HCT116 (cell line): ENCODE results near the gene SPNS1. TPM values are rescaled to one million over a fixed set of nuclear protein-coding genes. Genes with fewer than 3 reads are reported as not detected.

Source experiments
- ATAC-seq: fragments of 200-7000 bp; cut with Tn5 transposase; 2 replicates; pipeline ENCODE4 v1.9.1; 2020; ENCODE audit warnings: mild to moderate bottlenecking, moderate library complexity
- BruUV-seq: library from RNA; stranded (reverse); fragments of 400-500 nt; replicated peaks from 2 replicates; lab custom pipeline; 2021; lab: Mats Ljungman, UMichigan
- CTCF ChIA-PET: fragments of 300-600 bp; sonication (Branson Sonifier 250); formaldehyde crosslinking; loops from one replicate; lab custom pipeline; 2021; ENCODE audit warnings: antibody characterized with exemption; lab: Charles Lee
- POLR2A ChIA-PET: fragments of 300-600, 350-600 bp; sonication (Branson Sonifier 250); formaldehyde crosslinking; loops from one replicate; lab custom pipeline; 2021; ENCODE audit warnings: antibody characterized with exemption; lab: Charles Lee
- RAD21 ChIA-PET, 2 experiments: fragments of 300-600 bp; sonication (Branson Sonifier 250); formaldehyde crosslinking; loops; one replicate each; lab custom pipeline; 2023; ENCODE audit warnings: low total read pairs in 2 of 2; ENCODE audit not compliant: uncharacterized antibody in 2 of 2, unreplicated experiment in 2 of 2, low non-redundant PET in 1 of 2; lab: Charles Lee
- DNase-seq: peaks from one replicate; pipeline ENCODE4 v3.0.0-alpha.2; 2010; ENCODE audit warnings: low read depth, low spot score
- H2AFZ ChIP-seq: fragments of 200-600 bp; shearing (Covaris generic), sonication (generic); 2 replicates; pipeline ENCODE4 v1.6.1; 2017; ENCODE audit warnings: low read depth, mixed run types, mixed read lengths, antibody characterized with exemption, low read length; ENCODE audit not compliant: poor library complexity, severe bottlenecking
- H3K27ac ChIP-seq: 2 replicates; pipeline ENCODE4 v1.5.1; 2012; ENCODE audit warnings: low read depth, low read length
- H3K27me3 ChIP-seq: fragments of 200-600 bp; sonication (generic); 2 replicates; pipeline ENCODE4 v1.6.1; 2016; ENCODE audit warnings: mixed run types, low read length, mixed read lengths; ENCODE audit not compliant: insufficient read depth
- H3K36me3 ChIP-seq, 2 experiments: fragments of 200-500 bp in 1 of 2; fragments of 200-600 bp in 1 of 2; sonication (Bioruptor generic) in 1 of 2; sonication (generic) in 1 of 2; 2 replicates each; pipeline versions ENCODE4 v1.5.1 to v1.6.1; 2014 to 2016; ENCODE audit warnings: low read length in 2 of 2, inconsistent platforms in 1 of 2, mixed read lengths in 1 of 2, mixed run types in 1 of 2; ENCODE audit not compliant: insufficient read depth in 2 of 2, control insufficient read depth in 1 of 2
- H3K4me1 ChIP-seq, 2 experiments: fragments of 200-600 bp in 1 of 2; sonication (generic) in 1 of 2; 2 replicates each; pipeline versions ENCODE4 v1.5.1 to v1.6.1; 2012 to 2017; ENCODE audit warnings: low read length in 2 of 2, inconsistent platforms in 1 of 2, mild to moderate bottlenecking in 1 of 2, mixed read lengths in 1 of 2, mixed run types in 1 of 2, moderate library complexity in 1 of 2; ENCODE audit not compliant: insufficient read depth in 2 of 2, control insufficient read depth in 1 of 2
- H3K4me2 ChIP-seq: fragments of 200-600 bp; sonication (generic); 2 replicates; pipeline ENCODE4 v1.6.1; 2017; ENCODE audit warnings: mixed run types, low read length, mixed read lengths
- H3K4me3 ChIP-seq, 2 experiments: fragments of 200-600 bp in 1 of 2; sonication (generic) in 1 of 2; replicated peaks in 1 of 2; 2 replicates each; pipeline ENCODE4 v1.5.1; 2011 to 2016; ENCODE audit warnings: low read length in 2 of 2, control low read depth in 1 of 2, low read depth in 1 of 2, mild to moderate bottlenecking in 1 of 2, mixed read lengths in 1 of 2, mixed run types in 1 of 2
- H3K79me2 ChIP-seq: fragments of 200-600 bp; sonication (generic); 2 replicates; pipeline ENCODE4 v1.6.1; 2017; ENCODE audit warnings: mild to moderate bottlenecking, mixed run types, low read length, moderate library complexity, mixed read lengths; ENCODE audit not compliant: insufficient read depth
- H3K9ac ChIP-seq: fragments of 200-600 bp; sonication (generic); 2 replicates; pipeline ENCODE4 v1.6.1; 2016; ENCODE audit warnings: low read length, mixed read lengths
- H3K9me2 ChIP-seq: fragments of 200-600 bp; sonication (generic), shearing (Covaris generic); 2 replicates; pipeline ENCODE4 v1.6.1; 2017; ENCODE audit warnings: mixed run types, mild to moderate bottlenecking, moderate library complexity; ENCODE audit not compliant: insufficient read depth
- H3K9me3 ChIP-seq, 2 experiments: fragments of 200-500 bp in 1 of 2; fragments of 200-600 bp in 1 of 2; sonication (Bioruptor generic) in 1 of 2; sonication (generic) in 1 of 2; 2 replicates each; pipeline ENCODE4 v1.6.1; 2014 to 2017; ENCODE audit warnings: low read length in 2 of 2, mixed read lengths in 2 of 2, inconsistent platforms in 1 of 2, low read depth in 1 of 2, mild to moderate bottlenecking in 1 of 2, mixed run types in 1 of 2, moderate library complexity in 1 of 2; ENCODE audit not compliant: control insufficient read depth in 1 of 2, insufficient read depth in 1 of 2
- H4K20me1 ChIP-seq: fragments of 200-600 bp; sonication (generic), shearing (Covaris generic); 2 replicates; pipeline ENCODE4 v1.6.1; 2017; ENCODE audit warnings: mixed run types, mild to moderate bottlenecking, moderate library complexity; ENCODE audit not compliant: insufficient read depth
- EGR1 ChIP-seq: IDR thresholded peaks from 2 replicates; pipeline ENCODE4 v1.6.1; 2012; ENCODE audit warnings: low read depth
- ELF1 ChIP-seq: IDR thresholded peaks from 2 replicates; pipeline ENCODE4 v1.6.1; 2012; ENCODE audit warnings: low read depth, borderline replicate concordance
- EZH2 ChIP-seq: fragments of 200-600 bp; sonication (generic); IDR thresholded peaks from 2 replicates; pipeline ENCODE4 v1.6.1; 2017; ENCODE audit warnings: antibody characterized with exemption, mixed run types
- EZH2phosphoT487 ChIP-seq: fragments of 200-600 bp; IDR thresholded peaks from 2 replicates; pipeline ENCODE4 v1.6.1; 2018; ENCODE audit warnings: antibody characterized with exemption, borderline replicate concordance
- FOSL1 ChIP-seq: IDR thresholded peaks from 2 replicates; pipeline ENCODE4 v1.6.1; 2012; ENCODE audit warnings: low read depth
- POLR2AphosphoS5 ChIP-seq: IDR thresholded peaks from 2 replicates; pipeline ENCODE4 v1.6.1; 2011; ENCODE audit warnings: mild to moderate bottlenecking, low read depth, low read length, moderate library complexity
- RAD21 ChIP-seq: IDR thresholded peaks from 2 replicates; pipeline ENCODE4 v1.6.1; 2012; ENCODE audit warnings: low read depth, mild to moderate bottlenecking
- SP1 ChIP-seq: IDR thresholded peaks from 2 replicates; pipeline ENCODE4 v1.6.1; 2012; ENCODE audit warnings: low read depth
- TCF7L2 ChIP-seq: IDR thresholded peaks from 2 replicates; pipeline ENCODE4 v1.7.0; 2011; ENCODE audit warnings: borderline replicate concordance, inconsistent platforms; ENCODE audit not compliant: insufficient read depth, insufficient read length; ENCODE audit errors: extremely low read depth
- YY1 ChIP-seq: IDR thresholded peaks from 2 replicates; pipeline ENCODE4 v1.6.1; 2011; ENCODE audit warnings: low read length, low read depth, moderate library complexity, mild to moderate bottlenecking; ENCODE audit not compliant: insufficient replicate concordance; ENCODE audit errors: extremely low read depth
- ZFX ChIP-seq: fragments of 450-650 bp; IDR thresholded peaks from 2 replicates; pipeline ENCODE4 v1.6.1; 2017
- ZNF274 ChIP-seq: fragments of 200-500 bp; sonication (Bioruptor generic); IDR thresholded peaks from 2 replicates; pipeline ENCODE4 v1.6.1; 2014; ENCODE audit warnings: mild to moderate bottlenecking, low read depth, low read length, inconsistent platforms
- intact Hi-C: fragments of 100-400 bp; cut with micrococcal nuclease; formaldehyde crosslinking; loops from 2 replicates; pipeline ENCODE4 v1.10.0; 2022
- total RNA-seq: library from RNA; stranded (reverse); gene quantifications from one replicate; pipeline ENCODE4 v1.2.1, GENCODE V29; 2021; ENCODE audit not compliant: unreplicated experiment
- TF ChIP-seq, protein P1 (sequence below), 3 experiments: fragments of 200-600 bp in 1 of 3; sonication (generic) in 1 of 3; IDR thresholded peaks in 2 of 3; conservative IDR thresholded peaks in 1 of 3; 2 replicates each; pipeline ENCODE4 v1.5.1; 2012 to 2017; ENCODE audit warnings: low read depth in 2 of 3, low read length in 2 of 3, antibody characterized with exemption in 1 of 3, borderline replicate concordance in 1 of 3, control low read depth in 1 of 3, mild to moderate bottlenecking in 1 of 3, mixed read lengths in 1 of 3, mixed run types in 1 of 3, moderate library complexity in 1 of 3; ENCODE audit not compliant: insufficient read depth in 1 of 3
- TF ChIP-seq, protein P2 (sequence below): IDR thresholded peaks from 2 replicates; pipeline ENCODE4 v1.6.1; 2012

SPNS1 gene
- total RNA-seq, 1 experiment from 2014 or later = 32.3 TPM

DNA sequence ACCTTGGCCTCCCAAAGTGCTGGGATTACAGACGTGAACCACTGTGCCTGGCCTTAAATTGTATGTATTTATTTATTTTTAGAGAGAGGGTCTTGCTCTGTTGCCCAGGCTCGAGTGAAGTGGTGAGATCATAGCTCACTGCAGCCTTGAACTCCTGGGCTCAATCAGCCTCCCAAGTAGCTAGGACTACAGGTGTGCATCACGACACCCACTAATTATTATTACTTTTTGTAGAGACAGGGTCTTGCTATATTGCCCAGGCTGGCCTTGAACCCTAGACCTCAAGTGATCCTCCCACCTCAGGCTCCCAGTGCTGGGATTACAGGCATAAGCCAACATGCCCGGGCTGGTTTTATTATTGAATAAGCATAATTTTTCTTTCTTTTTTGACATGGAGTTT is 27.9 kb upstream of the SPNS1 start:
- peaks cover 8% of the 10 kb centered on the region for H3K79me2 ChIP-seq
- no peak overlapping the region for H3K9ac ChIP-seq
- TF ChIP-seq ZNF274 = no peak
- TF ChIP-seq FOSL1 = no peak
- TF ChIP-seq, protein P1, sequence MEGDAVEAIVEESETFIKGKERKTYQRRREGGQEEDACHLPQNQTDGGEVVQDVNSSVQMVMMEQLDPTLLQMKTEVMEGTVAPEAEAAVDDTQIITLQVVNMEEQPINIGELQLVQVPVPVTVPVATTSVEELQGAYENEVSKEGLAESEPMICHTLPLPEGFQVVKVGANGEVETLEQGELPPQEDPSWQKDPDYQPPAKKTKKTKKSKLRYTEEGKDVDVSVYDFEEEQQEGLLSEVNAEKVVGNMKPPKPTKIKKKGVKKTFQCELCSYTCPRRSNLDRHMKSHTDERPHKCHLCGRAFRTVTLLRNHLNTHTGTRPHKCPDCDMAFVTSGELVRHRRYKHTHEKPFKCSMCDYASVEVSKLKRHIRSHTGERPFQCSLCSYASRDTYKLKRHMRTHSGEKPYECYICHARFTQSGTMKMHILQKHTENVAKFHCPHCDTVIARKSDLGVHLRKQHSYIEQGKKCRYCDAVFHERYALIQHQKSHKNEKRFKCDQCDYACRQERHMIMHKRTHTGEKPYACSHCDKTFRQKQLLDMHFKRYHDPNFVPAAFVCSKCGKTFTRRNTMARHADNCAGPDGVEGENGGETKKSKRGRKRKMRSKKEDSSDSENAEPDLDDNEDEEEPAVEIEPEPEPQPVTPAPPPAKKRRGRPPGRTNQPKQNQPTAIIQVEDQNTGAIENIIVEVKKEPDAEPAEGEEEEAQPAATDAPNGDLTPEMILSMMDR (IDR thresholded peaks at IDR 0.05 in 2 of 3, conservative IDR thresholded peaks at IDR 0.05 in 1 of 3; ENCODE audit: borderline replicate concordance in 1 of 3, insufficient read depth in 1 of 3, low read depth in 2 of 3, low read length in 2 of 3) = no peak
- TF ChIP-seq, all 23 proteins: peak for 0
- Histone ChIP-seq H2AFZ (no peak overlapping the region), H3K9me3 (no peaks in the 10 kb centered on the region), H3K27me3 (no peaks in the 10 kb centered on the region), H3K36me3 (no peaks in the 10 kb centered on the region), H3K4me1 (peaks cover 4 to 31% of the 10 kb centered on the region in 2 experiments), H3K4me3 (no peak overlapping the region), H3K4me2 (no peak overlapping the region), H3K27ac (no peak overlapping the region), H3K9me2 (no peaks in the 10 kb centered on the region), H4K20me1 (no peaks in the 10 kb centered on the region)
- POLR2A ChIA-PET = interaction anchor here (1.0 kb wide), 1 partner anchor 125 kb away, joined by 3 read pairs; no protein-coding TSS in a partner anchor
- intact Hi-C loops = loop anchor here (1.0 kb wide), 2 partner anchors 22 to 83 kb away; partner anchors contain the start of gene SH2B1
- BruUV-seq = no TSS peak
- CTCF ChIA-PET = no interaction called here
- no peak for ATAC-seq
- RAD21 ChIA-PET = no interaction called here
- no peak for DNase-seq

DNA sequence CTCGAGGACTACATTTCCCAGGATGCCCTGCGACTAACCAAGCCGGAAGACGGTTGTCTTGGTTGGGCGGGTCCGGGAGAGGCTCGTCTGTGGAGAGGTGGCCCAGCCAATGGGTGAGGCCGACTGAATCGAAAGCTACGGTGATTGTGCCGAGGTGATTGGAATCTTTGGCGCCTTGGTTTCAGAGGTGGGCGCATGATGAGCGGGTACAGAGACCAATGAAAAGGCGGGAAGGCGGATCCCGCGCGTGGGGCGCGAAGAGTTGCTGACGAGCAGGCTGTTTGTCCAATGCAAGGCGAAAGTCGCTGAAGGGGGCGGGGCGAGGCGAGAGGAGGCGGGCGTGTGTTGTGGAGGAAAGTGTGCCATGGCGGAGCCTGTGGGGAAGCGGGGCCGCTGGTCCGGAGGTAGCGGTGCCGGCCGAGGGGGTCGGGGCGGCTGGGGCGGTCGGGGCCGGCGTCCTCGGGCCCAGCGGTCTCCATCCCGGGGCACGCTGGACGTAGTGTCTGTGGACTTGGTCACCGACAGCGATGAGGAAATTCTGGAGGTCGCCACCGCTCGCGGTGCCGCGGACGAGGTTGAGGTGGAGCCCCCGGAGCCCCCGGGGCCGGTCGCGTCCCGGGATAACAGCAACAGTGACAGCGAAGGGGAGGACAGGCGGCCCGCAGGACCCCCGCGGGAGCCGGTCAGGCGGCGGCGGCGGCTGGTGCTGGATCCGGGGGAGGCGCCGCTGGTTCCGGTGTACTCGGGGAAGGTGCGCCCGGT is 23.7 kb upstream of the SPNS1 start, which contains the start of gene NFATC2IP:
NFATC2IP (plus strand) TSS at position 290 of the 762 bp plus-strand sequence; CDS start at position 365, 75 bp downstream.
- H3K9me3 ChIP-seq = no peaks in the 10 kb centered on the region
- RAD21 ChIA-PET = interaction anchor here in 1 of 2 experiments (0.6 kb wide), 1 partner anchor 103 kb away, joined by 6 read pairs; no protein-coding TSS in a partner anchor
- peak within 1 kb of the TSS; percentile 85 to 94 for H3K4me3 ChIP-seq
- peak within 1 kb of the TSS; percentile 97 for H3K9ac ChIP-seq
- H3K4me2 ChIP-seq = peak within 1 kb of the TSS; percentile 80
- DNase-seq (peak; percentile 100), ATAC-seq (peak; percentile 93)
- peaks cover 17 to 25% of the 10 kb centered on the region in 2 experiments; a peak in 3 of 4 replicates for H3K36me3 ChIP-seq
- POLR2A ChIA-PET = interaction anchor here (0.7 to 1.3 kb wide), 3 partner anchors 14 to 128 kb away, joined by 3 to 4 read pairs (median 4); partner anchors contain the start of gene ATXN2L
- H3K4me1 ChIP-seq = peaks cover 6 to 31% of the 10 kb centered on the region in 2 experiments
- no peaks in the 10 kb centered on the region for H3K9me2 ChIP-seq
- no peaks in the 10 kb centered on the region for H4K20me1 ChIP-seq
- peak within 1 kb of the TSS; percentile 72 for H3K27ac ChIP-seq
- CTCF ChIA-PET = interaction anchor here (1.0 to 1.3 kb wide), 3 partner anchors 11 to 27 kb away, joined by 3 to 4 read pairs (median 4); no protein-coding TSS in a partner anchor
- H3K27me3 ChIP-seq = no peaks in the 10 kb centered on the region
- intact Hi-C loops = no loop called here
- H2AFZ ChIP-seq = no peak within 1 kb of the TSS
- BruUV-seq = no TSS peak
- H3K79me2 ChIP-seq = peaks cover 34% of the 10 kb centered on the region
- TF ChIP-seq EGR1 = peak; percentile 64; the same call in 1 of the 2 replicates
- TF ChIP-seq FOSL1 = no peak
- no peak for TF ChIP-seq EZH2phosphoT487
- no peak for TF ChIP-seq EZH2
- peak; percentile 91; the same call in 1 of the 2 replicates for TF ChIP-seq ELF1
- peak; percentile 100 for TF ChIP-seq SP1
- TF ChIP-seq YY1 = peak; percentile 88
- peak; percentile 18 for TF ChIP-seq TCF7L2
- TF ChIP-seq RAD21 = no peak
- TF ChIP-seq, protein P2, sequence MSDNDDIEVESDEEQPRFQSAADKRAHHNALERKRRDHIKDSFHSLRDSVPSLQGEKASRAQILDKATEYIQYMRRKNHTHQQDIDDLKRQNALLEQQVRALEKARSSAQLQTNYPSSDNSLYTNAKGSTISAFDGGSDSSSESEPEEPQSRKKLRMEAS = peak; percentile 39; the same call in 1 of the 2 replicates
- TF ChIP-seq ZFX = no peak
- peak; percentile 75 for TF ChIP-seq POLR2AphosphoS5
